Type B pancreatic cell (in vitro differentiated cells): ENCODE results near the gene TJAP1. TPM values are rescaled to one million over a fixed set of nuclear protein-coding genes. Genes with fewer than 3 reads are reported as not detected.
A peak's percentile ranks its signal among the peaks of the same experiment; 100 is the strongest.
"Not testable (repeated sequence)": the region's sequence is repeated elsewhere in the genome, so short reads cannot be mapped to it uniquely, and the experiment has no call there.

Experiments used
- DNase-seq: peaks from one replicate; pipeline ENCODE4 v3.0.0; 2021; ENCODE audit warnings: mixed read lengths; ENCODE audit not compliant: unreplicated experiment; ENCODE audit errors: extremely low spot score
- H3K27ac Mint-ChIP-seq: 2 replicates; pipeline ENCODE4 v1.8.0; 2021; ENCODE audit warnings: mild to moderate bottlenecking, mixed read lengths
- H3K27me3 Mint-ChIP-seq: 2 replicates; pipeline ENCODE4 v1.8.0; 2021; ENCODE audit warnings: mixed read lengths
- H3K36me3 Mint-ChIP-seq: 2 replicates; pipeline ENCODE4 v1.8.0; 2021; ENCODE audit warnings: mixed read lengths
- H3K4me1 Mint-ChIP-seq: one replicate; pipeline ENCODE4 v1.8.0; 2021; ENCODE audit warnings: mixed read lengths; ENCODE audit not compliant: unreplicated experiment
- H3K4me3 Mint-ChIP-seq: 2 replicates; pipeline ENCODE4 v1.8.0; 2021; ENCODE audit warnings: mild to moderate bottlenecking, mixed read lengths
- H3K9me3 Mint-ChIP-seq: 2 replicates; pipeline ENCODE4 v1.8.0; 2021; ENCODE audit warnings: mixed read lengths
- CTCF ChIP-seq: fragments of 200-600 bp; sonication (generic); conservative IDR thresholded peaks from 2 replicates; pipeline ENCODE4 v1.5.0; 2021; ENCODE audit warnings: antibody characterized with exemption, mild to moderate bottlenecking
- total RNA-seq: library from RNA; stranded (reverse); gene quantifications from 2 replicates; pipeline ENCODE4 v1.2.1, GENCODE V29; 2021; ENCODE audit warnings: low replicate concordance

The TJAP1 gene
- total RNA-seq, 1 donor from 2014 or later = 44.5 TPM

GRCh38 chr6:43454290-43454695, 23.1 kb upstream of the TJAP1 start:
- H3K9me3 Mint-ChIP-seq = no peaks in the 10 kb centered on the region
- H3K4me1 Mint-ChIP-seq = peaks cover 16% of the 10 kb centered on the region
- H3K36me3 Mint-ChIP-seq = peaks cover 4% of the 10 kb centered on the region
- no peak overlapping the region for H3K27ac Mint-ChIP-seq
- no peak for DNase-seq
- H3K4me3 Mint-ChIP-seq = peak overlapping the region; percentile 83
- peaks cover 29% of the 10 kb centered on the region for H3K27me3 Mint-ChIP-seq
- TF ChIP-seq CTCF = peak; percentile 90

DNA sequence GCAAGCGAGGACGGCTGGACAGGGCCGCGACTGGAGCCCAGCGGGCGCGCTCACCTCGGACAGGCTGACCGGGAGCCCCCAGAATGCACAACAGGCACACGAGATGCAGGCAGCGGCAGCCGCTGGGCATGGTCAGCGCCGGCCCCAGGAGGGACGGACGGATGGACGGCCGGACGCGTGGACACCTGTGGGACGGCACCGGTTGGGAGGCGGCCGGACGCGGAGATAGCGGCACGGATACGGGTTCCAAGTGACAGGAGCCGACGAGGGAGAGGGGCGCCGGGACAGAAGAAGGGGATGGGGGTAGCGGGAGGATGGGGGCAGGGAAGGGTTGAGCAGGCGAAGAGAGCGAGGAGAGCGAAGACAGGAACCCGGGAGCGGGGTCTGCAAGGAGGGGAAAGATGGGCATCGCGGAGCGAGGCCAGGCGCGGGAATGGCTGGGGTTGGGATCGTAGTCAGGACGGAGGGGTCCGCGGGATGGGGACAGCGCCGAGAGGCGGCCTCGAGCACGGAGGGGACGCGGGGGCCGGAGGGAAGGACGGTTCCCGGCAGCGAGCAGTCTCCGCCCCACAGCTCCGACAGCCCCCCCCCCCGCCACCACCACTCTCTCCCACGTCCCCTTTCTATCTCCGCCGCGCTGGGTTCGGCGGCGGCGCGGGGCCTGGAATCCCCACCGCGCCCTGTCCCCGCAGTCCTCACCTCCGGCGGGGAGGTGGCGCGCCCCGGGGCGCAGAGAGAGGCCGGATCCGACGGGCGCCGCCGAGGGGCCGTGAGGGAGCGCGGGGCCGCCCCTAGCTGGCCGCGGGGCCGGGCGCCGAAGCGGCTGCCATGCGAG, 22.5 kb upstream of the TJAP1 start:
- DNase-seq = peak; percentile 89
- no peak overlapping the region for H3K27ac Mint-ChIP-seq
- peaks cover 4% of the 10 kb centered on the region for H3K36me3 Mint-ChIP-seq
- peak; percentile 47 for TF ChIP-seq CTCF
- H3K4me3 Mint-ChIP-seq = peak overlapping the region; percentile 83
- peaks cover 16% of the 10 kb centered on the region for H3K4me1 Mint-ChIP-seq
- H3K27me3 Mint-ChIP-seq = peaks cover 33% of the 10 kb centered on the region
- H3K9me3 Mint-ChIP-seq = no peaks in the 10 kb centered on the region

DNA sequence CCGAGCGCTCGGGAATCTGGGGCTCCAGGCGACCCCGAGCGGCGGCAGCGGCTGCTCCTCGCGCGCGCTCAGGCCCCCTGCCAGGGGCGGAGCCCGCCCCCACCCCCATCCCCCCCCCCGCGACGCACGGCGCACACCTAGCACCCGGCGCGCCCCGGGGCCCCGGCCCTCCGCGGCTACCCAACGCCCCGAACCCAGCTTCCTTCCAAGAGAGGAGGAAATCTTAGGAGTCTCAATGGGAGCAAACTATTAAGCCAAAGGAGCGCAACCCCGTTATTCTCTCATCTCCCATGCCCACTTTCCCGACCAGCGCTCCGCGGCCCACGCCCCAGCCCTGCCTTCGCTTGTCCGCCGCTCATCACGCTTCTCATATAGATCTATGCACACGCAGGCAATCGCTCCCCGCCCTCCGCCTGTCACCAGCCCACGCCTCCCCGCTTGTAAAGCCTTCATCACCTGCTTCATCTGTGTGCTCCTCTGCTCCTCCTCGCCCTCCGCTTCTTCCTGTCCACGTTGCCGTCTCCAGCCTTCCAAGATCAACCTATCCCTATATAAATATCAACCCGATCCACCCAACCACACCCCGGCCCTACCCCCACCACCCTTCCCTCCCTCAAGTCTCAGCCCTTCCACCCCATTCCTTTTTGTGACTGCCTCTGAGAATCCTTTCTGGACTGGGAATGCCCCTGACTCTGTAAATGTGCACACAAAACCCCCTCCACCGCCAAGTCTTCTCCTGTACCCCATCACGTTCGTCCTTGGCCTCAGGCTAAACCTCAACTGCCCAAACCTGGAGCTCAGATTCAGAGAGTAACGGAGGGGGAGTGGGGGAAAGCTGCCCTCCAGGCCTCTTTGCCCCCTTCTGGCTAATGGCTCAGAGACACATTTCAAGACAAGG, 21.6 kb upstream of the TJAP1 start, which contains the start of gene DLK2:
DLK2 (minus strand) TSS at position 18 of the 898 bp plus-strand sequence. CDS start 723 bp downstream, outside the sequence.
- DNase-seq = no peak
- peak within 1 kb of the TSS; percentile 57 for H3K27ac Mint-ChIP-seq
- peaks cover 39% of the 10 kb centered on the region for H3K27me3 Mint-ChIP-seq
- H3K4me1 Mint-ChIP-seq = peaks cover 16% of the 10 kb centered on the region
- no peaks in the 10 kb centered on the region for H3K9me3 Mint-ChIP-seq
- peaks cover 4% of the 10 kb centered on the region for H3K36me3 Mint-ChIP-seq
- peak within 1 kb of the TSS; percentile 88 for H3K4me3 Mint-ChIP-seq
- TF ChIP-seq CTCF = no peak

DNA sequence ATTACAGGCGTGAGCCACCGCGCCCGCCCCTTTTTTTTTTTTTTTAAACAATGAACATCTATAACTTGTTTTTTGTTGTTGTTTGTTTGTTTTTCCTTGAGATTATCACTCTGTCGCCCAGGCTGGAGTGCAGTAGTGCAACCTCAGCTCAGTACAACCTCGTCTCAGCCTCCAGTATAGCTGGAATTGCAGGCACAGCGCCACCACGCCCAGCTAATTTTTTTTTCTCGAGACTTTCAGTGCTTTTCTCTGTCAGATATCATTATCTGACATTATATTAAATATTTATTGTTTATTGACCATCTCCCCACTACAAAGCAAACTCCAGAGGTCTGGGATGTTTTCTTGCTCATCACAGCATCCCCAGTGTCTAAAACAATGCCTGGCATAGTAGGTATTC, 19.7 kb upstream of the TJAP1 start:
- H3K27ac Mint-ChIP-seq = no peak overlapping the region
- peak overlapping the region; percentile 74 for H3K4me3 Mint-ChIP-seq
- peaks cover 16% of the 10 kb centered on the region for H3K4me1 Mint-ChIP-seq
- H3K27me3 Mint-ChIP-seq = peaks cover 47% of the 10 kb centered on the region
- peaks cover 4% of the 10 kb centered on the region for H3K36me3 Mint-ChIP-seq
- TF ChIP-seq CTCF = peak; percentile 25
- DNase-seq = no peak
- H3K9me3 Mint-ChIP-seq = no peaks in the 10 kb centered on the region

- H3K27ac Mint-ChIP-seq, H3K36me3 Mint-ChIP-seq, H3K4me3 Mint-ChIP-seq, H3K9me3 Mint-ChIP-seq, DNase-seq: not testable (repeated sequence)
- Mint-ChIP-seq H3K4me1 (peaks cover 16% of the 10 kb centered on the region), H3K27me3 (peaks cover 51% of the 10 kb centered on the region)
Measured at GRCh38 chr6:43458154-43458553, 19.2 kb upstream of the TJAP1 start.
